Measurements from ENCODE around the gene TAC4.

Gene TAC4

GRCh38 chr17:49819651-49820050 lies 28.2 kb downstream of the TAC4 start:
- peaks cover 16% of the 10 kb centered on the region for H3K36me3 ChIP-seq (ENCODE audit: control insufficient read depth, insufficient read depth, low read length)
- H3K4me3 ChIP-seq (replicated peaks; ENCODE audit: low read depth, low read length), result no peak overlapping the region
- TF ChIP-seq CTCF (IDR thresholded peaks at IDR 0.05; ENCODE audit: insufficient read depth, low read length, poor library complexity, severe bottlenecking), result no peak
- DNase-seq (ENCODE audit: extremely low read depth, insufficient read length), result no peak
- no peaks in the 10 kb centered on the region for H3K27me3 ChIP-seq (replicated peaks; ENCODE audit: control insufficient read depth, insufficient read depth, low read length)

GRCh38 chr17:49819138-49819537 lies 28.7 kb downstream of the TAC4 start:
- Histone ChIP-seq H3K36me3 (ENCODE audit: control insufficient read depth, insufficient read depth, low read length) (peaks cover 16% of the 10 kb centered on the region), H3K4me3 (replicated peaks; ENCODE audit: low read depth, low read length) (no peak overlapping the region), H3K27me3 (replicated peaks; ENCODE audit: control insufficient read depth, insufficient read depth, low read length) (no peaks in the 10 kb centered on the region)
- DNase-seq (ENCODE audit: extremely low read depth, insufficient read length), result no peak
- no peak for TF ChIP-seq CTCF (IDR thresholded peaks at IDR 0.05; ENCODE audit: insufficient read depth, low read length, poor library complexity, severe bottlenecking)

GRCh38 chr17:49817993-49818392 lies 29.9 kb downstream of the TAC4 start:
- TF ChIP-seq CTCF (IDR thresholded peaks at IDR 0.05; ENCODE audit: insufficient read depth, low read length, poor library complexity, severe bottlenecking), result no peak
- no peak for DNase-seq (ENCODE audit: extremely low read depth, insufficient read length)

GRCh38 chr17:49815761-49816281 lies 32.0 kb downstream of the TAC4 start:
- no peak for DNase-seq (ENCODE audit: extremely low read depth, insufficient read length)
- H3K27me3 ChIP-seq (replicated peaks; ENCODE audit: control insufficient read depth, insufficient read depth, low read length), result no peaks in the 10 kb centered on the region
- no peak for TF ChIP-seq CTCF (IDR thresholded peaks at IDR 0.05; ENCODE audit: insufficient read depth, low read length, poor library complexity, severe bottlenecking)
- peaks cover 8% of the 10 kb centered on the region for H3K36me3 ChIP-seq (ENCODE audit: control insufficient read depth, insufficient read depth, low read length)
- no peak overlapping the region for H3K4me3 ChIP-seq (replicated peaks; ENCODE audit: low read depth, low read length)

More at GRCh38 chr17:49817993-49818392, 29.9 kb downstream of the TAC4 start:
- Histone ChIP-seq H3K36me3 (ENCODE audit: control insufficient read depth, insufficient read depth, low read length) (peaks cover 14% of the 10 kb centered on the region), H3K4me3 (replicated peaks; ENCODE audit: low read depth, low read length) (no peak overlapping the region), H3K27me3 (replicated peaks; ENCODE audit: control insufficient read depth, insufficient read depth, low read length) (no peaks in the 10 kb centered on the region)

- Histone ChIP-seq H3K27me3 (replicated peaks; ENCODE audit: control insufficient read depth, insufficient read depth, low read length) (no peaks in the 10 kb centered on the region), H3K4me3 (replicated peaks; ENCODE audit: low read depth, low read length) (no peak overlapping the region), H3K36me3 (ENCODE audit: control insufficient read depth, insufficient read depth, low read length) (peaks cover 4% of the 10 kb centered on the region)
- DNase-seq (ENCODE audit: extremely low read depth, insufficient read length), result no peak
- no peak for TF ChIP-seq CTCF (IDR thresholded peaks at IDR 0.05; ENCODE audit: insufficient read depth, low read length, poor library complexity, severe bottlenecking)
These were observed 32.9 kb downstream of the TAC4 start for GRCh38 chr17:49814781-49815529.

Data from GM06990 (cell line).